Mesothelial cell of epicardium (in vitro differentiated cells): ENCODE results near the gene HUWE1. TPM values are rescaled to one million over a fixed set of nuclear protein-coding genes. Genes with fewer than 3 reads are reported as not detected.

ENCODE experiments used
- DNase-seq, 2 experiments: peaks; one replicate each; pipeline ENCODE4 v3.0.0; 2021; ENCODE audit warnings: low spot score in 2 of 2; ENCODE audit not compliant: unreplicated experiment in 2 of 2
- H3K27ac Mint-ChIP-seq: 2 replicates; pipeline ENCODE4 v1.8.0; 2021; ENCODE audit warnings: mixed read lengths
- H3K27me3 Mint-ChIP-seq: 2 replicates; pipeline ENCODE4 v1.8.0; 2021; ENCODE audit warnings: low read depth, mixed read lengths
- H3K36me3 Mint-ChIP-seq: 2 replicates; pipeline ENCODE4 v1.8.0; 2021; ENCODE audit warnings: mixed read lengths
- H3K4me1 Mint-ChIP-seq: 2 replicates; pipeline ENCODE4 v1.8.0; 2021; ENCODE audit warnings: mixed read lengths
- H3K4me3 Mint-ChIP-seq: 2 replicates; pipeline ENCODE4 v1.8.0; 2021; ENCODE audit warnings: mild to moderate bottlenecking, moderate library complexity, mixed read lengths
- H3K9me3 Mint-ChIP-seq: 2 replicates; pipeline ENCODE4 v1.8.0; 2021; ENCODE audit warnings: mixed read lengths
- total RNA-seq: library from RNA; stranded (reverse); gene quantifications from 3 replicates; pipeline ENCODE4 v1.2.1, GENCODE V29; 2021
- TF ChIP-seq, protein P1 (sequence below): fragments of 200-600 bp; sonication (generic); IDR thresholded peaks from one replicate; pipeline ENCODE4 v1.5.0; 2021; ENCODE audit warnings: antibody characterized with exemption; ENCODE audit not compliant: unreplicated experiment

The HUWE1 gene
- total RNA-seq, 1 donor from 2014 or later: 277 TPM

DNA sequence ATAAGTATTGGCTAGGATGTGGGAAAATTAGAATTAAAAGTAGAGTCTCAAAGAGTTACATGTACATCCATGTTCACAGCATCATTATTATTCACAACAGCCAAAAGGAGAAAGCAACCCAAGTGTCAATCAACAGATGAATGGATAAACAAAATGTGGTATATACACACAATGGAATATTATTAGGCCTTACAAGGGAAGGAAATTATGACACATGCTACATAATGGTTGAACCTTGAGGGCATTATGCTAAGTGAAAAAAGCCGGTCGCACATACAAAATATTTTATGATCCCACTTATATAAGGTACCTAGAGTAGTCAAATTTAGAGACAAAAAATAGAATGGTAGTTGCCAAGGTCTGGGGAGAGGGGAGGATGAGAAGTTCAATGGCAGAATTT, 80.1 kb downstream of the HUWE1 start:
- no peak overlapping the region for H3K4me3 Mint-ChIP-seq
- peaks cover 21% of the 10 kb centered on the region for H3K36me3 Mint-ChIP-seq
- no peak for DNase-seq
- no peaks in the 10 kb centered on the region for H3K27me3 Mint-ChIP-seq
- no peaks in the 10 kb centered on the region for H3K4me1 Mint-ChIP-seq
- TF ChIP-seq, protein P1, sequence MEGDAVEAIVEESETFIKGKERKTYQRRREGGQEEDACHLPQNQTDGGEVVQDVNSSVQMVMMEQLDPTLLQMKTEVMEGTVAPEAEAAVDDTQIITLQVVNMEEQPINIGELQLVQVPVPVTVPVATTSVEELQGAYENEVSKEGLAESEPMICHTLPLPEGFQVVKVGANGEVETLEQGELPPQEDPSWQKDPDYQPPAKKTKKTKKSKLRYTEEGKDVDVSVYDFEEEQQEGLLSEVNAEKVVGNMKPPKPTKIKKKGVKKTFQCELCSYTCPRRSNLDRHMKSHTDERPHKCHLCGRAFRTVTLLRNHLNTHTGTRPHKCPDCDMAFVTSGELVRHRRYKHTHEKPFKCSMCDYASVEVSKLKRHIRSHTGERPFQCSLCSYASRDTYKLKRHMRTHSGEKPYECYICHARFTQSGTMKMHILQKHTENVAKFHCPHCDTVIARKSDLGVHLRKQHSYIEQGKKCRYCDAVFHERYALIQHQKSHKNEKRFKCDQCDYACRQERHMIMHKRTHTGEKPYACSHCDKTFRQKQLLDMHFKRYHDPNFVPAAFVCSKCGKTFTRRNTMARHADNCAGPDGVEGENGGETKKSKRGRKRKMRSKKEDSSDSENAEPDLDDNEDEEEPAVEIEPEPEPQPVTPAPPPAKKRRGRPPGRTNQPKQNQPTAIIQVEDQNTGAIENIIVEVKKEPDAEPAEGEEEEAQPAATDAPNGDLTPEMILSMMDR: no peak
- H3K27ac Mint-ChIP-seq: no peak overlapping the region
- peaks cover 20% of the 10 kb centered on the region for H3K9me3 Mint-ChIP-seq

DNA sequence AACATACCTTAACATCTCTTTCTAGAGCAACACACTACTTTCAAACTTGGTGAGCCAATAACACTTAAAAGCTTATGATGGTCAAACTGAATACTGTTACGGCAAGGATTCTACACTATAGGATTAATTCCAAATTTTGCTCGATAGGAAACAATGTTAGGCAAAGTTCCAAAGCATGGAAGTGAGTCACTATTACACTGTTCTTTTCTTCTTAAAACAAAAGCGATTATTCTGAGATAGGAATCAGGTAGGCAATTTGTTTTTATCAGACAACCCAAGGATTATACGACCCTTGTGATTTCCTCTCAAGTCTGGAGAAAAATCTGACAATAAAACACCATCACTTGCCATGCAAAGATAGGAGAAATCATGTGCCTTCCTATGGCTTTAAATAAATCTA, 81.5 kb downstream of the HUWE1 start:
- no peak overlapping the region for H3K27ac Mint-ChIP-seq
- no peaks in the 10 kb centered on the region for H3K4me1 Mint-ChIP-seq
- H3K9me3 Mint-ChIP-seq: peaks cover 20% of the 10 kb centered on the region
- TF ChIP-seq, protein P1: no peak
- no peak overlapping the region for H3K4me3 Mint-ChIP-seq
- DNase-seq: no peak
- no peaks in the 10 kb centered on the region for H3K27me3 Mint-ChIP-seq
- H3K36me3 Mint-ChIP-seq: peaks cover 19% of the 10 kb centered on the region

DNA sequence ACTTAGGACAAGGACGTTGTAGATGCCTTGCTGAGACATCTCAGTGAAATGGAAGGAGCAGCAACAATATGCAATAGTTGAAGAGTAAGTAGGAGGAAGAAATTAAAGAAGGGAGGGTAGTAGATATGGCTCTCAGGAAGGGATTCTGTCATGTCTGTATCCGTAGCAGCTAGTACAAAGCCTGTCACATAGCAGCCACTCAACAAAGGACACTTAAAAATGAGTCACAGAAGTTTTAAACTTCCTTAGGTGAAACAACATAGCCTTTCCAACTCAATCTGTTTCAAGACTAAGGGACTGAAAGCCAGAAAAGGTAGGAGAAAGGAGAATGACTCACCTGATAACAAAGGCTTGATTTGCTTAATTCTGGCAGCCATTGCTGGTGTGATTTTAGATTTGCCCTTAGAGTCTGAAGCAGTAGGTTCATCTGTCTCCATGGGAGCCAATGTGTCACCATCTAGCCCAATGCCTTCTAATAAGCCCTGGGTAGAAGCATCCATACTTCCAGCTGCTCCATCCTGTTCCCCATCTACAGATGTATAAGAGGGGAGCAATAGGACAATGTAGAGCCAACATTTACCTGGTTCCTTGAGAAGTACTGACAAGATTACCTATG, 86.6 kb downstream of the HUWE1 start:
- H3K4me1 Mint-ChIP-seq: no peaks in the 10 kb centered on the region
- TF ChIP-seq, protein P1: no peak
- H3K27ac Mint-ChIP-seq: no peak overlapping the region
- no peaks in the 10 kb centered on the region for H3K27me3 Mint-ChIP-seq
- peaks cover 4% of the 10 kb centered on the region for H3K9me3 Mint-ChIP-seq
- no peak for DNase-seq
- H3K4me3 Mint-ChIP-seq: no peak overlapping the region
- H3K36me3 Mint-ChIP-seq: peaks cover 16% of the 10 kb centered on the region

DNA sequence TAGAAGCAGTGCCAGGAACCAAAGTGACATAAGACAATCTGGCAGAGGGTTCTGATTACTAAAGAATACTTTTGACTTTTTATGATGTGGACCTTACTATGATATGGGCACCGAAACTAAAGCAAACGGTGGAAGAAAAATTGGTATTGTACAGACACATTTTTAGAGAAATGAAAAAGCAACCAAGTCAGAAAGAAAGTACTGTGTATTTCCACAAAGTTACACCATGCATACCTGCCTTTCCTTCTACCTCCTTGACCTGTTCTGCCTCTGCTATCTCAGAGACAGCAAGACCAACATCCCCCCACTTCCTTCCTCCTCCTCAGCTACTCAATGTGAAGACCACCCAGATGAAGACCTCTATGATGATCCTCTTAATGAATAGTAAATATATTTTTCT, 88.3 kb downstream of the HUWE1 start:
- peaks cover 6% of the 10 kb centered on the region for H3K9me3 Mint-ChIP-seq
- DNase-seq: no peak
- H3K4me1 Mint-ChIP-seq: no peaks in the 10 kb centered on the region
- H3K4me3 Mint-ChIP-seq: no peak overlapping the region
- H3K27me3 Mint-ChIP-seq: no peaks in the 10 kb centered on the region
- H3K27ac Mint-ChIP-seq: no peak overlapping the region
- TF ChIP-seq, protein P1: no peak
- peaks cover 27% of the 10 kb centered on the region for H3K36me3 Mint-ChIP-seq

DNA sequence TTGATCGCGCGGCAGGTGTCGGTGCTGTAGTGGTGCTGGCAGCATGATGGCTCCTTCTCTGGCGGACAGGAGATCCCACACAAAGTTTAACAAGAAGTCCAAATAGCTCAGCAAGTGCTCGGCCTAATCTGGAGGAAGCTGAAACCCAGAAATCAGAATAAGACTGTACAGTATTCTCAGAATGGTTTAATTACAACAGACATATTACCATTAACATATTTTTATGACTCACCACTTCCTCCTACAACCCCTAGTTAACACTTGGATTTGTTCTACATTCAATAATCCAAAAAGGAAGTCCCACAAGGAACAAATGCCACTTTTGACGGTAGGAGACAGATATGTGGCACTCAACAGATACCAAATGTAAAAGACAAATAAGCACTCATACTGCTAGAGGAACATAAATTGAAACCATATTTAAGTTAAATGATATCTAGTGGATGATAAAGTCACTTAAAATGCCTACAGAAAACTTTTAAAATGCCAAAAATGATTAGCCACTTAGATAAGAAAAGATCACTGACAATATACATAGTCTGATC, 91.2 kb downstream of the HUWE1 start:
- Mint-ChIP-seq H3K36me3 (peaks cover 29% of the 10 kb centered on the region), H3K9me3 (peaks cover 6% of the 10 kb centered on the region), H3K4me3 (no peak overlapping the region), H3K27ac (no peak overlapping the region), H3K4me1 (no peaks in the 10 kb centered on the region), H3K27me3 (no peaks in the 10 kb centered on the region)
- no peak for DNase-seq
- TF ChIP-seq, protein P1: no peak
